KG1 (cell line): ENCODE measurements around the gene TSPAN5.
"Not testable (repeated sequence)": the region's sequence is repeated elsewhere in the genome, so short reads cannot be mapped to it uniquely, and the experiment has no call there.

ENCODE experiments used
- DNase-seq: peaks from one replicate; lab custom pipeline; 2025; lab: John Stamatoyannopoulos, UW

Gene TSPAN5

GRCh38 chr4:98658287-98659105 lies at the start of gene TSPAN5:
TSPAN5 (minus strand) TSS chr4:98658611.
- DNase-seq: peak; percentile 46

GRCh38 chr4:98706935-98707334 lies 48.5 kb upstream of the TSPAN5 start:
- DNase-seq: no peak

GRCh38 chr4:98706200-98706813 lies 47.9 kb upstream of the TSPAN5 start:
- no peak for DNase-seq

- not testable (repeated sequence) for DNase-seq
Observed at GRCh38 chr4:98705586-98705985, 47.2 kb upstream of the TSPAN5 start.

GRCh38 chr4:98700656-98701055 lies 42.2 kb upstream of the TSPAN5 start:
- no peak for DNase-seq

- no peak for DNase-seq
Observed at GRCh38 chr4:98694076-98694475, 35.7 kb upstream of the TSPAN5 start.

- DNase-seq: no peak
Observed at GRCh38 chr4:98692411-98692810, 34.0 kb upstream of the TSPAN5 start.

- DNase-seq: no peak
Observed at GRCh38 chr4:98691588-98691987, 33.2 kb upstream of the TSPAN5 start.

- no peak for DNase-seq
Observed at GRCh38 chr4:98689507-98690174, 31.2 kb upstream of the TSPAN5 start.

- no peak for DNase-seq
Observed at GRCh38 chr4:98688411-98689290, 30.2 kb upstream of the TSPAN5 start.

- no peak for DNase-seq
Observed at GRCh38 chr4:98687876-98688275, 29.5 kb upstream of the TSPAN5 start.

- DNase-seq: no peak
Observed at GRCh38 chr4:98686847-98687246, 28.4 kb upstream of the TSPAN5 start.

- DNase-seq: no peak
Observed at GRCh38 chr4:98686043-98686707, 27.8 kb upstream of the TSPAN5 start.

- DNase-seq: no peak
Observed at GRCh38 chr4:98685225-98686042, 27.0 kb upstream of the TSPAN5 start.

- no peak for DNase-seq
Observed at GRCh38 chr4:98682719-98683118, 24.3 kb upstream of the TSPAN5 start.

- DNase-seq: no peak
Observed at GRCh38 chr4:98680806-98681205, 22.4 kb upstream of the TSPAN5 start.

GRCh38 chr4:98679738-98680137 lies 21.3 kb upstream of the TSPAN5 start:
- DNase-seq: no peak

GRCh38 chr4:98677799-98678198 lies 19.4 kb upstream of the TSPAN5 start:
- DNase-seq: no peak

GRCh38 chr4:98674404-98675173 lies 16.2 kb upstream of the TSPAN5 start:
- DNase-seq: no peak

GRCh38 chr4:98673978-98674377 lies 15.6 kb upstream of the TSPAN5 start:
- DNase-seq: no peak
